ENCODE measurements around the gene MEGF6. TPM values are rescaled to one million over a fixed set of nuclear protein-coding genes. Genes with fewer than 3 reads are reported as not detected.
A peak's percentile ranks its signal among the peaks of the same experiment; 100 is the strongest.
"Not testable (repeated sequence)": the region's sequence is repeated elsewhere in the genome, so short reads cannot be mapped to it uniquely, and the experiment has no call there.

The MEGF6 gene
- total RNA-seq, 1 experiment from 2014 or later = 65.3 TPM

DNA sequence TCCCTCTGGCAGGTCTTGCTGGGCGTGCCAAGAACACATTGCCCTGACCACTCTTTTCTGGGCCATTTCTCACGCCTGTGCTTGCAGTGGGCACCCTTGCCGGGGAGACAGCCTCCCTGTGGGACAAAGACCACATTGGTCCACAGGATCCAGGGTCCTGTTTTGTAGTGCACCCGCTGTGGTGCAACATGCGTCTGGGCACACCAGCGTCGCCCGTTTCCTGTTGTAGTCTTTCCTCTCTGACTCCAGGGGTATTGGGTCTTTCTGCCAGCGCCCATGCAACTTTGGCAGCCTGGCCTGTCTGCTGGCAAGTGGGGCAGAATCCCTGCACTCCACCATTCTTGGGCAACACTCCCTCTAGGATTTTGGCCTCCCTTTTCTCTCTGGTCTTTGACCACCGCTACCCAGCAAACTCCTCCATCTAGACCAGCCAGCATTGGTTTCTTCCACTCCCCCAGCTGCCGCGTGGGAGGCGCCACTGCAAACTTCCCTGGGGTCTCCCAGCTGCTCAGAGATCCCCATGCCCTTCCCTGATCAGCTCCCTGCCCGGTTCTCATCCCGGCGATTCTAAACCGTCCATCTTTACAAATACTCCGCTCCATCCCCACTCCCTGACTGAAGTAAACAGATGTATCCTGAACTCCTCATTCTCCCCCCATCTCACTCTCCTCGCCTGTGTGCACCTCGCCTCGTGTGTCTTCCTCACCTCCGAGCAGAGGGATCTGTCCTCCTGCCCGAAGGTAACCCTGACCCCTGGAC lies 12.3 kb upstream of the MEGF6 start:
- TF ChIP-seq, protein P1, sequence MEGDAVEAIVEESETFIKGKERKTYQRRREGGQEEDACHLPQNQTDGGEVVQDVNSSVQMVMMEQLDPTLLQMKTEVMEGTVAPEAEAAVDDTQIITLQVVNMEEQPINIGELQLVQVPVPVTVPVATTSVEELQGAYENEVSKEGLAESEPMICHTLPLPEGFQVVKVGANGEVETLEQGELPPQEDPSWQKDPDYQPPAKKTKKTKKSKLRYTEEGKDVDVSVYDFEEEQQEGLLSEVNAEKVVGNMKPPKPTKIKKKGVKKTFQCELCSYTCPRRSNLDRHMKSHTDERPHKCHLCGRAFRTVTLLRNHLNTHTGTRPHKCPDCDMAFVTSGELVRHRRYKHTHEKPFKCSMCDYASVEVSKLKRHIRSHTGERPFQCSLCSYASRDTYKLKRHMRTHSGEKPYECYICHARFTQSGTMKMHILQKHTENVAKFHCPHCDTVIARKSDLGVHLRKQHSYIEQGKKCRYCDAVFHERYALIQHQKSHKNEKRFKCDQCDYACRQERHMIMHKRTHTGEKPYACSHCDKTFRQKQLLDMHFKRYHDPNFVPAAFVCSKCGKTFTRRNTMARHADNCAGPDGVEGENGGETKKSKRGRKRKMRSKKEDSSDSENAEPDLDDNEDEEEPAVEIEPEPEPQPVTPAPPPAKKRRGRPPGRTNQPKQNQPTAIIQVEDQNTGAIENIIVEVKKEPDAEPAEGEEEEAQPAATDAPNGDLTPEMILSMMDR (conservative IDR thresholded peaks at IDR 0.05) = no peak
- TF ChIP-seq EZH2 (IDR thresholded peaks at IDR 0.05; ENCODE audit: low read depth) = no peak
- Histone ChIP-seq H3K4me2 (peak overlapping the region; percentile 98), H3K4me3 (peak overlapping the region; percentile 99), H3K79me2 (ENCODE audit: low read depth) (peaks cover 14% of the 10 kb centered on the region), H3K36me3 (ENCODE audit: low read depth) (no peaks in the 10 kb centered on the region), H3K4me1 (replicated peaks; ENCODE audit: insufficient read depth) (peaks cover 23% of the 10 kb centered on the region), H3K9me3 (ENCODE audit: insufficient read depth, low read depth) (no peaks in the 10 kb centered on the region), H4K20me1 (ENCODE audit: insufficient read depth) (no peaks in the 10 kb centered on the region), H3K9me2 (ENCODE audit: insufficient read depth) (no peaks in the 10 kb centered on the region), H3K27me3 (ENCODE audit: insufficient read depth, low read depth) (no peaks in the 10 kb centered on the region), H3F3A (ENCODE audit: insufficient read depth, low read depth) (peaks cover 15% of the 10 kb centered on the region), H3K27ac (no peak overlapping the region), H2AFZ (peak overlapping the region; percentile 100)
- POLR2A ChIA-PET (ENCODE audit: unreplicated experiment) = no interaction called here
- intact Hi-C loops (cut with micrococcal nuclease; ENCODE audit: unreplicated experiment) = loop anchor here (2.0 kb wide), 1 partner anchor 101 kb away; no protein-coding TSS in a partner anchor
- no peak for DNase-seq
- CTCF ChIA-PET = interaction anchor here (0.6 to 0.7 kb wide), 2 partner anchors 96 to 101 kb away, joined by 3 to 8 read pairs; no protein-coding TSS in a partner anchor
- BruUV-seq (replicated peaks) = no TSS peak

DNA sequence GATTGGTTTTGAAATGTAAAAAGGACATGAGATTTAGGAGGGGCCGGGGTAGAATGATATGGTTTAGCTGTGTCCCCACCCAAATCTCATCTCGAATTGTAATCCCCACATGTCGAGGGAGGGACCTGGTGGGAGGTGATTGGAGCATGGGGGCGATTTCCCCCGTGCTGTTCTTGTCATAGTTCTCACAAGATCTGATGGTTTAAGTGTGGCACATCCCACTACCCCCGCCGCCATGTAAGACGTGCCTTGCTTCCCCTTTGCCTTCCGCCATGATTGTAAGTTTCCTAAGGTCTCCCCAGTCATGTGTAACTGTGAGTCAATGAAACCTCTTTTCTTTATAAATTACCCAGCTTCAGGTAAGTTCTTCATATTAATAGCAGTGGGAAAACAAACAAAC lies 10.8 kb upstream of the MEGF6 start:
- H2AFZ ChIP-seq; BruUV-seq (replicated peaks); H3K36me3 ChIP-seq (ENCODE audit: low read depth); H3K4me3 ChIP-seq; H3K9me2 ChIP-seq (ENCODE audit: insufficient read depth); H3K9me3 ChIP-seq (ENCODE audit: insufficient read depth, low read depth); H4K20me1 ChIP-seq (ENCODE audit: insufficient read depth); H3K27me3 ChIP-seq (ENCODE audit: insufficient read depth, low read depth); intact Hi-C loops (cut with micrococcal nuclease; ENCODE audit: unreplicated experiment); H3K4me2 ChIP-seq; DNase-seq; H3F3A ChIP-seq (ENCODE audit: insufficient read depth, low read depth); H3K27ac ChIP-seq; POLR2A ChIA-PET (ENCODE audit: unreplicated experiment): not testable (repeated sequence)
- Histone ChIP-seq H3K4me1 (replicated peaks; ENCODE audit: insufficient read depth) (peaks cover 24% of the 10 kb centered on the region), H3K79me2 (ENCODE audit: low read depth) (peaks cover 14% of the 10 kb centered on the region)
- CTCF ChIA-PET = interaction anchor here (1.3 kb wide), 1 partner anchor 169 kb away, joined by 10 read pairs; no protein-coding TSS in a partner anchor

DNA sequence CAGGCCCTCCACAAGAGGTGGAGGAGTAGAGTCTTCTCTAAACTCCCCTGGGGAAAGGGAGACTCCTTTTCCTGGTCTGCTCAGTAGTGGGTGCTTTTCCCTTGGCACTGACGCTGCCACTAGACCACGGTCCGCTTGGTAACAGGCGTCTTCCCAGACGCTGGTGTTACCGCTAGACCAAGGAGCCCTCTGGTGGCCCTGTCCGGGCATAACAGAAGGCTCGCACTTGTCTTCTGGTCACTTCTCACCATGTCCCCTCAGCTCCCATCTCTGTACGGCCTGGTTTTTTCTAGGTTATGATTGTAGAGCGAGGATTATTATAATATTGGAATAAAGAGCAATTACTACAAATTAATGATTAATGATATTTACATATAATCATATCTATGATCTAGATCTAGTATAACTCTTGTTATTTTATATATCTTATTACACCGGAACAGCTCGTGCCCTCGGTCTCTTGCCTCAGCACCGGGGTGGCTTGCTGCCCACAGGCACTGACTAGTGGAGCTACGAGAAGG lies 9.9 kb upstream of the MEGF6 start:
- BruUV-seq (replicated peaks); H3K4me2 ChIP-seq; H3K9me2 ChIP-seq (ENCODE audit: insufficient read depth); H2AFZ ChIP-seq; H3K9me3 ChIP-seq (ENCODE audit: insufficient read depth, low read depth); H4K20me1 ChIP-seq (ENCODE audit: insufficient read depth); H3K36me3 ChIP-seq (ENCODE audit: low read depth); H3K4me3 ChIP-seq; H3F3A ChIP-seq (ENCODE audit: insufficient read depth, low read depth); intact Hi-C loops (cut with micrococcal nuclease; ENCODE audit: unreplicated experiment); DNase-seq; H3K27ac ChIP-seq; H3K27me3 ChIP-seq (ENCODE audit: insufficient read depth, low read depth): not testable (repeated sequence)
- Histone ChIP-seq H3K4me1 (replicated peaks; ENCODE audit: insufficient read depth) (peaks cover 22% of the 10 kb centered on the region), H3K79me2 (ENCODE audit: low read depth) (peaks cover 12% of the 10 kb centered on the region)
- POLR2A ChIA-PET (ENCODE audit: unreplicated experiment) = interaction anchor here (0.6 kb wide), 2 partner anchors 73 to 331 kb away, joined by 3 read pairs; no protein-coding TSS in a partner anchor
- TF ChIP-seq, protein P1 (conservative IDR thresholded peaks at IDR 0.05) = peak; percentile 79
- CTCF ChIA-PET = interaction anchor here (1.3 kb wide), 1 partner anchor 168 kb away, joined by 10 read pairs; no protein-coding TSS in a partner anchor

Measured in PC-9 (cell line).